Ammon's horn (tissue), 1 donor: ENCODE measurements around the gene DMTF1.
A peak's percentile ranks its signal among the peaks of the same experiment; 100 is the strongest.
"Not testable (repeated sequence)": the region's sequence is repeated elsewhere in the genome, so short reads cannot be mapped to it uniquely, and the experiment has no call there.

Source experiments
- DNase-seq: peaks from one replicate; pipeline ENCODE4 v3.0.0-alpha.2; 2016; ENCODE audit warnings: low spot score

The DMTF1 gene

GRCh38 chr7:87225696-87226095, 73.4 kb downstream of the DMTF1 start:
- DNase-seq = no peak

GRCh38 chr7:87226495-87226894, 74.2 kb downstream of the DMTF1 start:
- DNase-seq = no peak

GRCh38 chr7:87231258-87231657, 79.0 kb downstream of the DMTF1 start:
- peak; percentile 69 for DNase-seq

GRCh38 chr7:87231711-87232110, 79.5 kb downstream of the DMTF1 start:
- DNase-seq = peak; percentile 66

- no peak for DNase-seq
Observed at GRCh38 chr7:87234949-87235348, 82.7 kb downstream of the DMTF1 start.

- DNase-seq = not testable (repeated sequence)
Observed at GRCh38 chr7:87238464-87239051, 86.3 kb downstream of the DMTF1 start.

- DNase-seq = not testable (repeated sequence)
Observed at GRCh38 chr7:87245671-87246070, 93.4 kb downstream of the DMTF1 start.
